Activated CD8-positive, alpha-beta memory T cell treated with anti-CD3 and anti-CD28 coated beads, Interleukin-2, amount 50 U/mL, for 48 hours (primary cell): ENCODE results near the gene GPC6.

Experiments used
- DNase-seq: peaks from one replicate; pipeline ENCODE4 v3.0.0-alpha.2; 2020

GPC6 gene

GRCh38 chr13:93517658-93518057, 291.1 kb downstream of the GPC6 start:
- no peak for DNase-seq

GRCh38 chr13:93521307-93521706, 294.7 kb downstream of the GPC6 start:
- DNase-seq, result no peak

GRCh38 chr13:93522501-93522900, 295.9 kb downstream of the GPC6 start:
- DNase-seq, result no peak

- DNase-seq, result no peak
These were observed 298.5 kb downstream of the GPC6 start for GRCh38 chr13:93525087-93525486.

GRCh38 chr13:93527748-93528297, 301.2 kb downstream of the GPC6 start:
- no peak for DNase-seq

- DNase-seq, result no peak
These were observed 303.4 kb downstream of the GPC6 start for GRCh38 chr13:93529961-93530360.

- no peak for DNase-seq
These were observed 307.6 kb downstream of the GPC6 start for GRCh38 chr13:93534181-93534700.

GRCh38 chr13:93535251-93535650, 308.6 kb downstream of the GPC6 start:
- DNase-seq, result no peak

- no peak for DNase-seq
These were observed 313.3 kb downstream of the GPC6 start for GRCh38 chr13:93539914-93540313.

- DNase-seq, result no peak
These were observed 321.3 kb downstream of the GPC6 start for GRCh38 chr13:93547886-93548285.

- DNase-seq, result no peak
These were observed 322.9 kb downstream of the GPC6 start for GRCh38 chr13:93549326-93550005.

GRCh38 chr13:93550236-93550635, 323.6 kb downstream of the GPC6 start:
- DNase-seq, result no peak

GRCh38 chr13:93552596-93552995, 326.0 kb downstream of the GPC6 start:
- DNase-seq, result no peak

GRCh38 chr13:93554514-93554913, 327.9 kb downstream of the GPC6 start:
- DNase-seq, result no peak

GRCh38 chr13:93558637-93559036, 332.0 kb downstream of the GPC6 start:
- no peak for DNase-seq

GRCh38 chr13:93559718-93560117, 333.1 kb downstream of the GPC6 start:
- no peak for DNase-seq

GRCh38 chr13:93561576-93562225, 335.1 kb downstream of the GPC6 start:
- DNase-seq, result no peak

GRCh38 chr13:93562676-93563075, 336.1 kb downstream of the GPC6 start:
- DNase-seq, result no peak

GRCh38 chr13:93577105-93577504, 350.5 kb downstream of the GPC6 start:
- DNase-seq, result no peak

GRCh38 chr13:93589788-93590187, 363.2 kb downstream of the GPC6 start:
- no peak for DNase-seq

GRCh38 chr13:93603043-93603442, 376.4 kb downstream of the GPC6 start:
- DNase-seq, result no peak

GRCh38 chr13:93614776-93615175, 388.2 kb downstream of the GPC6 start:
- no peak for DNase-seq

- no peak for DNase-seq
These were observed 393.7 kb downstream of the GPC6 start for GRCh38 chr13:93620181-93620765.

GRCh38 chr13:93621051-93621450, 394.4 kb downstream of the GPC6 start:
- DNase-seq, result no peak
